GM18505 (cell line): Measurements from ENCODE around the gene ABHD11.

ENCODE experiments used
- ATAC-seq: cut with Tn5 transposase; IDR thresholded peaks from one replicate; pipeline ENCODE4 v1.9.1; 2021; ENCODE audit not compliant: unreplicated experiment
- POLR2A ChIP-seq: IDR thresholded peaks from 4 replicates; pipeline ENCODE4 v1.6.1; 2011; ENCODE audit warnings: borderline replicate concordance; ENCODE audit not compliant: insufficient read depth, insufficient read length; ENCODE audit errors: extremely low read depth

Gene ABHD11

GRCh38 chr7:73696372-73696771, 42.2 kb downstream of the ABHD11 start:
- no peak for TF ChIP-seq POLR2A
- no peak for ATAC-seq

GRCh38 chr7:73690646-73691045, 48.0 kb downstream of the ABHD11 start:
- no peak for ATAC-seq
- TF ChIP-seq POLR2A: no peak

- no peak for ATAC-seq
- no peak for TF ChIP-seq POLR2A
These were observed 50.3 kb downstream of the ABHD11 start for GRCh38 chr7:73688288-73688687.
